HCT116 (cell line): ENCODE data around the gene AHRR.

Source experiments
- EZH2phosphoT487 ChIP-seq: fragments of 200-600 bp; IDR thresholded peaks from 2 replicates; pipeline ENCODE4 v1.6.1; 2018; ENCODE audit warnings: antibody characterized with exemption, borderline replicate concordance
- POLR2A ChIP-seq: IDR thresholded peaks from 2 replicates; pipeline ENCODE4 v1.7.0; 2011; ENCODE audit warnings: borderline replicate concordance; ENCODE audit not compliant: insufficient read depth, insufficient read length; ENCODE audit errors: extremely low read depth
- POLR2AphosphoS5 ChIP-seq: IDR thresholded peaks from 2 replicates; pipeline ENCODE4 v1.6.1; 2011; ENCODE audit warnings: mild to moderate bottlenecking, low read depth, low read length, moderate library complexity
- TF ChIP-seq, protein P1 (sequence below), 3 experiments: fragments of 200-600 bp in 1 of 3; sonication (generic) in 1 of 3; IDR thresholded peaks in 2 of 3; conservative IDR thresholded peaks in 1 of 3; 2 replicates each; pipeline ENCODE4 v1.5.1; 2012 to 2017; ENCODE audit warnings: low read depth in 2 of 3, low read length in 2 of 3, antibody characterized with exemption in 1 of 3, borderline replicate concordance in 1 of 3, control low read depth in 1 of 3, mild to moderate bottlenecking in 1 of 3, mixed read lengths in 1 of 3, mixed run types in 1 of 3, moderate library complexity in 1 of 3; ENCODE audit not compliant: insufficient read depth in 1 of 3
- TF ChIP-seq, protein P2 (sequence below): IDR thresholded peaks from 2 replicates; pipeline ENCODE4 v1.6.1; 2012
- TF ChIP-seq, protein P3 (sequence below): IDR thresholded peaks from 2 replicates; pipeline ENCODE4 v1.6.1; 2012; ENCODE audit warnings: low read depth

DNA sequence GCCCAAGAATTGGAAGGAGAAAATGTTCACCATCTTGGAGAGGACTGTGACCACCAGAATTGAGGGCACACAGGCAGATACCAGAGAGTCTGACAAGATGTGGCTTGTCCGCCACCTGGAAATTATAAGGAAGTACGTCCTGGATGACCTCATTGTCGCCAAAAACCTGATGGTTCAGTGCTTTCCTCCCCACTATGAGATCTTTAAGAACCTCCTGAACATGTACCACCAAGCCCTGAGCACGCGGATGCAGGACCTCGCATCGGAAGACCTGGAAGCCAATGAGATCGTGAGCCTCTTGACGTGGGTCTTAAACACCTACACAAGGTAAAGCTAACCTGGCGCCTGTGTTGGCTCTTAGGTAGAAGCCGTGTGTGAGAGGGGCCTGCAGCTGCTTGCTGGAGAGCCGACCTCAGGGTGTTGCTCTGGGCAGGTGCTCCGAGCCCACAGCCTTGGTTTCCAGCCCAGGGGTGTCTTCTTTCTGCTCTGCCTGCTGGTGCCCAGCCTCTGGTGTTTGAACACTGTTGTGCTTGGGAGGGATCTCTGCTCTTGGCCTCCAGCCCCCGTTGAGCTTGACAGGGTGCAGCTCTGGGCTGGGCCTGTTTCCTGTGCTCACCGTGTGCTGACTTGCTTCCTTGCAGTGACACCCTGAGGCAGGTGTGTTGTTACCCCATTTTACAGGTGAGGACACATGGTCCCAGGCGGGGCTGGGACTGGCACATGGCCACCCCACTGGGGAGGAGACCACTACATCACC, 132.4 kb downstream of the AHRR start:
- TF ChIP-seq, protein P1, sequence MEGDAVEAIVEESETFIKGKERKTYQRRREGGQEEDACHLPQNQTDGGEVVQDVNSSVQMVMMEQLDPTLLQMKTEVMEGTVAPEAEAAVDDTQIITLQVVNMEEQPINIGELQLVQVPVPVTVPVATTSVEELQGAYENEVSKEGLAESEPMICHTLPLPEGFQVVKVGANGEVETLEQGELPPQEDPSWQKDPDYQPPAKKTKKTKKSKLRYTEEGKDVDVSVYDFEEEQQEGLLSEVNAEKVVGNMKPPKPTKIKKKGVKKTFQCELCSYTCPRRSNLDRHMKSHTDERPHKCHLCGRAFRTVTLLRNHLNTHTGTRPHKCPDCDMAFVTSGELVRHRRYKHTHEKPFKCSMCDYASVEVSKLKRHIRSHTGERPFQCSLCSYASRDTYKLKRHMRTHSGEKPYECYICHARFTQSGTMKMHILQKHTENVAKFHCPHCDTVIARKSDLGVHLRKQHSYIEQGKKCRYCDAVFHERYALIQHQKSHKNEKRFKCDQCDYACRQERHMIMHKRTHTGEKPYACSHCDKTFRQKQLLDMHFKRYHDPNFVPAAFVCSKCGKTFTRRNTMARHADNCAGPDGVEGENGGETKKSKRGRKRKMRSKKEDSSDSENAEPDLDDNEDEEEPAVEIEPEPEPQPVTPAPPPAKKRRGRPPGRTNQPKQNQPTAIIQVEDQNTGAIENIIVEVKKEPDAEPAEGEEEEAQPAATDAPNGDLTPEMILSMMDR (IDR thresholded peaks at IDR 0.05 in 2 of 3, conservative IDR thresholded peaks at IDR 0.05 in 1 of 3; ENCODE audit: borderline replicate concordance in 1 of 3, insufficient read depth in 1 of 3, low read depth in 2 of 3, low read length in 2 of 3) = no peak
- TF ChIP-seq, protein P2, sequence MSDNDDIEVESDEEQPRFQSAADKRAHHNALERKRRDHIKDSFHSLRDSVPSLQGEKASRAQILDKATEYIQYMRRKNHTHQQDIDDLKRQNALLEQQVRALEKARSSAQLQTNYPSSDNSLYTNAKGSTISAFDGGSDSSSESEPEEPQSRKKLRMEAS = no peak
- TF ChIP-seq POLR2AphosphoS5 (no peak), POLR2A (no peak), EZH2phosphoT487 (no peak)
- TF ChIP-seq, protein P3, sequence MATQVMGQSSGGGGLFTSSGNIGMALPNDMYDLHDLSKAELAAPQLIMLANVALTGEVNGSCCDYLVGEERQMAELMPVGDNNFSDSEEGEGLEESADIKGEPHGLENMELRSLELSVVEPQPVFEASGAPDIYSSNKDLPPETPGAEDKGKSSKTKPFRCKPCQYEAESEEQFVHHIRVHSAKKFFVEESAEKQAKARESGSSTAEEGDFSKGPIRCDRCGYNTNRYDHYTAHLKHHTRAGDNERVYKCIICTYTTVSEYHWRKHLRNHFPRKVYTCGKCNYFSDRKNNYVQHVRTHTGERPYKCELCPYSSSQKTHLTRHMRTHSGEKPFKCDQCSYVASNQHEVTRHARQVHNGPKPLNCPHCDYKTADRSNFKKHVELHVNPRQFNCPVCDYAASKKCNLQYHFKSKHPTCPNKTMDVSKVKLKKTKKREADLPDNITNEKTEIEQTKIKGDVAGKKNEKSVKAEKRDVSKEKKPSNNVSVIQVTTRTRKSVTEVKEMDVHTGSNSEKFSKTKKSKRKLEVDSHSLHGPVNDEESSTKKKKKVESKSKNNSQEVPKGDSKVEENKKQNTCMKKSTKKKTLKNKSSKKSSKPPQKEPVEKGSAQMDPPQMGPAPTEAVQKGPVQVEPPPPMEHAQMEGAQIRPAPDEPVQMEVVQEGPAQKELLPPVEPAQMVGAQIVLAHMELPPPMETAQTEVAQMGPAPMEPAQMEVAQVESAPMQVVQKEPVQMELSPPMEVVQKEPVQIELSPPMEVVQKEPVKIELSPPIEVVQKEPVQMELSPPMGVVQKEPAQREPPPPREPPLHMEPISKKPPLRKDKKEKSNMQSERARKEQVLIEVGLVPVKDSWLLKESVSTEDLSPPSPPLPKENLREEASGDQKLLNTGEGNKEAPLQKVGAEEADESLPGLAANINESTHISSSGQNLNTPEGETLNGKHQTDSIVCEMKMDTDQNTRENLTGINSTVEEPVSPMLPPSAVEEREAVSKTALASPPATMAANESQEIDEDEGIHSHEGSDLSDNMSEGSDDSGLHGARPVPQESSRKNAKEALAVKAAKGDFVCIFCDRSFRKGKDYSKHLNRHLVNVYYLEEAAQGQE = no peak
